Measurements from ENCODE around the gene NCOA3. TPM values are rescaled to one million over a fixed set of nuclear protein-coding genes. Genes with fewer than 3 reads are reported as not detected.

Gene NCOA3
- total RNA-seq (2014; rRNA removed; shearing (Covaris generic)) (20.6 and 25.8 TPM in 2 replicates), polyA plus RNA-seq (2016; fragmentation: Nextera tagmentation; extraction: Ambion mirVana) (6.6 and 6.7 TPM in 2 replicates)
- long read RNA-seq, partial matches to known transcripts: 2 of 2 reads
- long read RNA-seq, other reads (novel, unspliced or antisense): 0 of 2 reads

GRCh38 chr20:47501482-47502270 is at the start of gene NCOA3:
Gene NCOA3, plus strand, starts transcription at chr20:47501887. Its CDS starts 120,361 bp downstream, at chr20:47622248.
- TF ChIP-seq, protein P1, sequence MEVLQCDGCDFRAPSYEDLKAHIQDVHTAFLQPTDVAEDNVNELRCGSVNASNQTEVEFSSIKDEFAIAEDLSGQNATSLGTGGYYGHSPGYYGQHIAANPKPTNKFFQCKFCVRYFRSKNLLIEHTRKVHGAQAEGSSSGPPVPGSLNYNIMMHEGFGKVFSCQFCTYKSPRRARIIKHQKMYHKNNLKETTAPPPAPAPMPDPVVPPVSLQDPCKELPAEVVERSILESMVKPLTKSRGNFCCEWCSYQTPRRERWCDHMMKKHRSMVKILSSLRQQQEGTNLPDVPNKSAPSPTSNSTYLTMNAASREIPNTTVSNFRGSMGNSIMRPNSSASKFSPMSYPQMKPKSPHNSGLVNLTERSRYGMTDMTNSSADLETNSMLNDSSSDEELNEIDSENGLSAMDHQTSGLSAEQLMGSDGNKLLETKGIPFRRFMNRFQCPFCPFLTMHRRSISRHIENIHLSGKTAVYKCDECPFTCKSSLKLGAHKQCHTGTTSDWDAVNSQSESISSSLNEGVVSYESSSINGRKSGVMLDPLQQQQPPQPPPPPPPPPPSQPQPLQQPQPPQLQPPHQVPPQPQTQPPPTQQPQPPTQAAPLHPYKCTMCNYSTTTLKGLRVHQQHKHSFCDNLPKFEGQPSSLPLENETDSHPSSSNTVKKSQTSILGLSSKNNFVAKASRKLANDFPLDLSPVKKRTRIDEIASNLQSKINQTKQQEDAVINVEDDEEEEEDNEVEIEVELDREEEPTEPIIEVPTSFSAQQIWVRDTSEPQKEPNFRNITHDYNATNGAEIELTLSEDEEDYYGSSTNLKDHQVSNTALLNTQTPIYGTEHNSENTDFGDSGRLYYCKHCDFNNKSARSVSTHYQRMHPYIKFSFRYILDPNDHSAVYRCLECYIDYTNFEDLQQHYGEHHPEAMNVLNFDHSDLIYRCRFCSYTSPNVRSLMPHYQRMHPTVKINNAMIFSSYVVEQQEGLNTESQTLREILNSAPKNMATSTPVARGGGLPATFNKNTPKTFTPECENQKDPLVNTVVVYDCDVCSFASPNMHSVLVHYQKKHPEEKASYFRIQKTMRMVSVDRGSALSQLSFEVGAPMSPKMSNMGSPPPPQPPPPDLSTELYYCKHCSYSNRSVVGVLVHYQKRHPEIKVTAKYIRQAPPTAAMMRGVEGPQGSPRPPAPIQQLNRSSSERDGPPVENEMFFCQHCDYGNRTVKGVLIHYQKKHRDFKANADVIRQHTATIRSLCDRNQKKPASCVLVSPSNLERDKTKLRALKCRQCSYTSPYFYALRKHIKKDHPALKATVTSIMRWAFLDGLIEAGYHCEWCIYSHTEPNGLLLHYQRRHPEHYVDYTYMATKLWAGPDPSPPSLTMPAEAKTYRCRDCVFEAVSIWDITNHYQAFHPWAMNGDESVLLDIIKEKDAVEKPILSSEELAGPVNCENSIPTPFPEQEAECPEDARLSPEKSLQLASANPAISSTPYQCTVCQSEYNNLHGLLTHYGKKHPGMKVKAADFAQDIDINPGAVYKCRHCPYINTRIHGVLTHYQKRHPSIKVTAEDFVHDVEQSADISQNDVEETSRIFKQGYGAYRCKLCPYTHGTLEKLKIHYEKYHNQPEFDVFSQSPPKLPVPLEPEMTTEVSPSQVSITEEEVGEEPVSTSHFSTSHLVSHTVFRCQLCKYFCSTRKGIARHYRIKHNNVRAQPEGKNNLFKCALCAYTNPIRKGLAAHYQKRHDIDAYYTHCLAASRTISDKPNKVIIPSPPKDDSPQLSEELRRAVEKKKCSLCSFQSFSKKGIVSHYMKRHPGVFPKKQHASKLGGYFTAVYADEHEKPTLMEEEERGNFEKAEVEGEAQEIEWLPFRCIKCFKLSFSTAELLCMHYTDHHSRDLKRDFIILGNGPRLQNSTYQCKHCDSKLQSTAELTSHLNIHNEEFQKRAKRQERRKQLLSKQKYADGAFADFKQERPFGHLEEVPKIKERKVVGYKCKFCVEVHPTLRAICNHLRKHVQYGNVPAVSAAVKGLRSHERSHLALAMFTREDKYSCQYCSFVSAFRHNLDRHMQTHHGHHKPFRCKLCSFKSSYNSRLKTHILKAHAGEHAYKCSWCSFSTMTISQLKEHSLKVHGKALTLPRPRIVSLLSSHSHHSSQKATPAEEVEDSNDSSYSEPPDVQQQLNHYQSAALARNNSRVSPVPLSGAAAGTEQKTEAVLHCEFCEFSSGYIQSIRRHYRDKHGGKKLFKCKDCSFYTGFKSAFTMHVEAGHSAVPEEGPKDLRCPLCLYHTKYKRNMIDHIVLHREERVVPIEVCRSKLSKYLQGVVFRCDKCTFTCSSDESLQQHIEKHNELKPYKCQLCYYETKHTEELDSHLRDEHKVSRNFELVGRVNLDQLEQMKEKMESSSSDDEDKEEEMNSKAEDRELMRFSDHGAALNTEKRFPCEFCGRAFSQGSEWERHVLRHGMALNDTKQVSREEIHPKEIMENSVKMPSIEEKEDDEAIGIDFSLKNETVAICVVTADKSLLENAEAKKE (CRISPR knock-in tag; IDR thresholded peaks at IDR 0.05): no peak
- no peak for TF ChIP-seq JUNB (IDR thresholded peaks at IDR 0.05; ENCODE audit: unreplicated experiment)
- no peak for TF ChIP-seq ZNF331 (CRISPR knock-in tag; IDR thresholded peaks at IDR 0.05; ENCODE audit: low read depth)
- TF ChIP-seq, protein P2, sequence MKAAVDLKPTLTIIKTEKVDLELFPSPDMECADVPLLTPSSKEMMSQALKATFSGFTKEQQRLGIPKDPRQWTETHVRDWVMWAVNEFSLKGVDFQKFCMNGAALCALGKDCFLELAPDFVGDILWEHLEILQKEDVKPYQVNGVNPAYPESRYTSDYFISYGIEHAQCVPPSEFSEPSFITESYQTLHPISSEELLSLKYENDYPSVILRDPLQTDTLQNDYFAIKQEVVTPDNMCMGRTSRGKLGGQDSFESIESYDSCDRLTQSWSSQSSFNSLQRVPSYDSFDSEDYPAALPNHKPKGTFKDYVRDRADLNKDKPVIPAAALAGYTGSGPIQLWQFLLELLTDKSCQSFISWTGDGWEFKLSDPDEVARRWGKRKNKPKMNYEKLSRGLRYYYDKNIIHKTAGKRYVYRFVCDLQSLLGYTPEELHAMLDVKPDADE (IDR thresholded peaks at IDR 0.05): peak; percentile 96
- peak; percentile 96 for TF ChIP-seq POLR2AphosphoS5 (IDR thresholded peaks at IDR 0.05; ENCODE audit: low read depth)
- TF ChIP-seq CREB1 (CRISPR knock-in tag; IDR thresholded peaks at IDR 0.05; ENCODE audit: low read depth): peak; percentile 62
- TF ChIP-seq ZNF114 (CRISPR knock-in tag; IDR thresholded peaks at IDR 0.05): no peak
- no peak for TF ChIP-seq EZH2 (IDR thresholded peaks at IDR 0.05; ENCODE audit: low read depth, unreplicated experiment)
- no peak for TF ChIP-seq STAT1 (IDR thresholded peaks at IDR 0.05; ENCODE audit: unreplicated experiment)
- no peak for TF ChIP-seq CTCF (conservative IDR thresholded peaks at IDR 0.05; ENCODE audit: low read depth in 2 of 2)
- no peak for TF ChIP-seq EZH2phosphoT487 (IDR thresholded peaks at IDR 0.05; ENCODE audit: unreplicated experiment)
- TF ChIP-seq NANOG (IDR thresholded peaks at IDR 0.05; ENCODE audit: borderline replicate concordance): no peak
- TF ChIP-seq, protein P3, sequence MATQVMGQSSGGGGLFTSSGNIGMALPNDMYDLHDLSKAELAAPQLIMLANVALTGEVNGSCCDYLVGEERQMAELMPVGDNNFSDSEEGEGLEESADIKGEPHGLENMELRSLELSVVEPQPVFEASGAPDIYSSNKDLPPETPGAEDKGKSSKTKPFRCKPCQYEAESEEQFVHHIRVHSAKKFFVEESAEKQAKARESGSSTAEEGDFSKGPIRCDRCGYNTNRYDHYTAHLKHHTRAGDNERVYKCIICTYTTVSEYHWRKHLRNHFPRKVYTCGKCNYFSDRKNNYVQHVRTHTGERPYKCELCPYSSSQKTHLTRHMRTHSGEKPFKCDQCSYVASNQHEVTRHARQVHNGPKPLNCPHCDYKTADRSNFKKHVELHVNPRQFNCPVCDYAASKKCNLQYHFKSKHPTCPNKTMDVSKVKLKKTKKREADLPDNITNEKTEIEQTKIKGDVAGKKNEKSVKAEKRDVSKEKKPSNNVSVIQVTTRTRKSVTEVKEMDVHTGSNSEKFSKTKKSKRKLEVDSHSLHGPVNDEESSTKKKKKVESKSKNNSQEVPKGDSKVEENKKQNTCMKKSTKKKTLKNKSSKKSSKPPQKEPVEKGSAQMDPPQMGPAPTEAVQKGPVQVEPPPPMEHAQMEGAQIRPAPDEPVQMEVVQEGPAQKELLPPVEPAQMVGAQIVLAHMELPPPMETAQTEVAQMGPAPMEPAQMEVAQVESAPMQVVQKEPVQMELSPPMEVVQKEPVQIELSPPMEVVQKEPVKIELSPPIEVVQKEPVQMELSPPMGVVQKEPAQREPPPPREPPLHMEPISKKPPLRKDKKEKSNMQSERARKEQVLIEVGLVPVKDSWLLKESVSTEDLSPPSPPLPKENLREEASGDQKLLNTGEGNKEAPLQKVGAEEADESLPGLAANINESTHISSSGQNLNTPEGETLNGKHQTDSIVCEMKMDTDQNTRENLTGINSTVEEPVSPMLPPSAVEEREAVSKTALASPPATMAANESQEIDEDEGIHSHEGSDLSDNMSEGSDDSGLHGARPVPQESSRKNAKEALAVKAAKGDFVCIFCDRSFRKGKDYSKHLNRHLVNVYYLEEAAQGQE (IDR thresholded peaks at IDR 0.05; ENCODE audit: unreplicated experiment): no peak
- peaks cover 32% of the 10 kb centered on the region for H3K4me1 Mint-ChIP-seq
- H3K27me3 Mint-ChIP-seq (ENCODE audit: insufficient read depth, low read depth, poor library complexity): peaks cover 8% of the 10 kb centered on the region
- Histone ChIP-seq H3K9me2 (ENCODE audit: insufficient read depth) (no peaks in the 10 kb centered on the region), H3K27me3 (ENCODE audit: insufficient read depth) (no peaks in the 10 kb centered on the region), H3K79me2 (replicated peaks; ENCODE audit: insufficient read depth) (peaks cover 45% of the 10 kb centered on the region), H2AFZ (peak within 1 kb of the TSS; percentile 84), H3F3A (replicated peaks; ENCODE audit: low read depth) (0 out of 2 replicates have a peak, but pooled peaks cover 3% of the 10 kb centered on the region), H4K20me1 (replicated peaks; ENCODE audit: insufficient read depth) (no peaks in the 10 kb centered on the region), H3K36me3 (ENCODE audit: insufficient read depth) (no peaks in the 10 kb centered on the region), H3K27ac (ENCODE audit: low read depth) (peak within 1 kb of the TSS; percentile 83), H3K4me1 (ENCODE audit: insufficient read depth) (peaks cover 34% of the 10 kb centered on the region), H3K4me2 (peak within 1 kb of the TSS; percentile 80), H3K4me3 (peak within 1 kb of the TSS; percentile 87)
- no peaks in the 10 kb centered on the region for H3K9me3 Mint-ChIP-seq
- peak within 1 kb of the TSS; percentile 92 for H3K4me3 Mint-ChIP-seq
- H3K36me3 Mint-ChIP-seq (ENCODE audit: low read depth): no peaks in the 10 kb centered on the region; the same call in 2 of the 3 replicates
- DNase-seq (ENCODE audit: low spot score) (peak; percentile 99), ATAC-seq (peak; percentile 95)
- peak within 1 kb of the TSS; percentile 94 for H3K27ac Mint-ChIP-seq

Data from GM23338 (cell line).